ENCODE data around the gene ACADL.

The ACADL gene

GRCh38 chr2:210174086-210174485 lies 51.2 kb downstream of the ACADL start:
- in situ Hi-C loops (cut with HindIII; ENCODE audit: low sequenced_read_pairs), result no loop called here
- TF ChIP-seq CTCF (IDR thresholded peaks at IDR 0.05; ENCODE audit: low read depth, low read length, missing control alignments), result no peak
- no peak overlapping the region for H3K4me3 ChIP-seq (ENCODE audit: low read depth, low read length)
- no peak for DNase-seq (ENCODE audit: low read depth)

GRCh38 chr2:210172219-210172575 lies 53.0 kb downstream of the ACADL start:
- in situ Hi-C loops (cut with HindIII; ENCODE audit: low sequenced_read_pairs), result no loop called here
- no peak for TF ChIP-seq CTCF (IDR thresholded peaks at IDR 0.05; ENCODE audit: low read depth, low read length, missing control alignments)
- H3K4me3 ChIP-seq (ENCODE audit: low read depth, low read length), result peak overlapping the region; percentile 56
- DNase-seq (ENCODE audit: low read depth), result no peak

- H3K4me3 ChIP-seq (ENCODE audit: low read depth, low read length), result peak within 1 kb of the TSS; percentile 66
- DNase-seq (ENCODE audit: low read depth), result peak; percentile 90
- in situ Hi-C loops (cut with HindIII; ENCODE audit: low sequenced_read_pairs), result no loop called here
- TF ChIP-seq CTCF (IDR thresholded peaks at IDR 0.05; ENCODE audit: low read depth, low read length, missing control alignments), result peak; percentile 2
These were observed 53.7 kb downstream of the ACADL start, which contains the start of gene KANSL1L for GRCh38 chr2:210171309-210172218. KANSL1L (minus strand) TSS chr2:210171409; CDS start chr2:210154582, 16,827 bp downstream.

- peak; percentile 90 for DNase-seq (ENCODE audit: low read depth)
- H3K4me3 ChIP-seq (ENCODE audit: low read depth, low read length), result peak overlapping the region; percentile 66
- in situ Hi-C loops (cut with HindIII; ENCODE audit: low sequenced_read_pairs), result no loop called here
- TF ChIP-seq CTCF (IDR thresholded peaks at IDR 0.05; ENCODE audit: low read depth, low read length, missing control alignments), result no peak
These were observed 54.6 kb downstream of the ACADL start for GRCh38 chr2:210170446-210171303.

GRCh38 chr2:210170196-210170445 lies 55.1 kb downstream of the ACADL start:
- TF ChIP-seq CTCF (IDR thresholded peaks at IDR 0.05; ENCODE audit: low read depth, low read length, missing control alignments), result no peak
- peak overlapping the region; percentile 66 for H3K4me3 ChIP-seq (ENCODE audit: low read depth, low read length)
- in situ Hi-C loops (cut with HindIII; ENCODE audit: low sequenced_read_pairs), result no loop called here
- DNase-seq (ENCODE audit: low read depth), result no peak

- in situ Hi-C loops (cut with HindIII; ENCODE audit: low sequenced_read_pairs), result no loop called here
- H3K4me3 ChIP-seq (ENCODE audit: low read depth, low read length), result peak overlapping the region; percentile 66
- TF ChIP-seq CTCF (IDR thresholded peaks at IDR 0.05; ENCODE audit: low read depth, low read length, missing control alignments), result no peak
- peak; percentile 57 for DNase-seq (ENCODE audit: low read depth)
These were observed 55.6 kb downstream of the ACADL start for GRCh38 chr2:210169516-210170195.

Measured in astrocyte of the cerebellum (primary cell).